LNCaP clone FGC (cell line): ENCODE results near the gene SLC23A3.

ENCODE experiments used
- DNase-seq: peaks from one replicate; pipeline ENCODE4 v3.0.0-alpha.2; 2011; ENCODE audit warnings: low read depth
- H3K4me3 ChIP-seq: 2 replicates; pipeline ENCODE4 v1.5.1; 2011; ENCODE audit warnings: mild to moderate bottlenecking, low read depth, low read length, control low read depth
- CTCF ChIP-seq: IDR thresholded peaks from 2 replicates; pipeline ENCODE4 v1.5.1; 2012; ENCODE audit warnings: mild to moderate bottlenecking; ENCODE audit not compliant: control insufficient read depth, insufficient read depth; ENCODE audit errors: extremely low read depth

Gene SLC23A3

GRCh38 chr2:219176818-219177551, 7.2 kb upstream of the SLC23A3 start, which contains the start of gene CNPPD1:
Gene CNPPD1 (minus strand): TSS chr2:219176925. CDS start chr2:219176828, 97 bp downstream.
- no peak for TF ChIP-seq CTCF
- peak within 1 kb of the TSS; percentile 75 for H3K4me3 ChIP-seq
- DNase-seq: peak; percentile 23

- DNase-seq: no peak
- H3K4me3 ChIP-seq: peak overlapping the region; percentile 75
- 0 out of 2 replicates have a peak, but pooled peaks have one; percentile 12 for TF ChIP-seq CTCF
Observed at GRCh38 chr2:219175928-219176817, 6.3 kb upstream of the SLC23A3 start.

- peak overlapping the region; percentile 75 for H3K4me3 ChIP-seq
- no peak for TF ChIP-seq CTCF
- DNase-seq: no peak
Observed at GRCh38 chr2:219175486-219175885, 5.7 kb upstream of the SLC23A3 start.

GRCh38 chr2:219174801-219175200, 5.0 kb upstream of the SLC23A3 start:
- no peak for DNase-seq
- no peak for TF ChIP-seq CTCF
- no peak overlapping the region for H3K4me3 ChIP-seq

GRCh38 chr2:219174146-219174545, 4.3 kb upstream of the SLC23A3 start:
- TF ChIP-seq CTCF: no peak
- DNase-seq: no peak

GRCh38 chr2:219173176-219173575, 3.3 kb upstream of the SLC23A3 start:
- no peak for TF ChIP-seq CTCF
- no peak for DNase-seq
- H3K4me3 ChIP-seq: no peak overlapping the region

More at GRCh38 chr2:219174146-219174545, 4.3 kb upstream of the SLC23A3 start:
- no peak overlapping the region for H3K4me3 ChIP-seq
